H1 (cell line): Measurements from ENCODE around the gene SLC25A12. TPM values are rescaled to one million over a fixed set of nuclear protein-coding genes. Genes with fewer than 3 reads are reported as not detected.

Source experiments
- CTCF ChIA-PET: fragments of 300-600 bp; sonication (Branson Sonifier 250); formaldehyde crosslinking; loops from one replicate; lab custom pipeline; 2021; ENCODE audit not compliant: partially characterized antibody; lab: Charles Lee
- POLR2A ChIA-PET: fragments of 300-600 bp; sonication (Branson Sonifier 250); formaldehyde crosslinking; loops from one replicate; lab custom pipeline; 2021; ENCODE audit warnings: inconsistent platforms; ENCODE audit not compliant: partially characterized antibody; lab: Charles Lee
- DNase-seq, 2 experiments: peaks; one replicate each; pipeline versions ENCODE4 v3.0.0 to v3.0.0-alpha.2; 2010 to 2022; ENCODE audit warnings: low spot score in 2 of 2, low read depth in 1 of 2, mixed read lengths in 1 of 2
- FAIRE-seq: peaks from 2 replicates; lab custom pipeline; 2011; peaks lifted over from hg19 to GRCh38; lab: Jason Lieb, UNC
- H2AFZ ChIP-seq: 2 replicates; pipeline ENCODE4 v1.8.1; 2012; ENCODE audit warnings: low read length, inconsistent platforms
- H2AK5ac ChIP-seq: 2 replicates; pipeline ENCODE4 v1.6.1; 2013; ENCODE audit warnings: low read depth, low read length
- H2BK120ac ChIP-seq: replicated peaks from 2 replicates; pipeline ENCODE3; 2013; ENCODE audit warnings: low read depth, low read length, inconsistent platforms
- H2BK12ac ChIP-seq: 2 replicates; pipeline ENCODE4 v1.6.1; 2013; ENCODE audit warnings: low read depth, low read length
- H2BK15ac ChIP-seq: 2 replicates; pipeline ENCODE4 v1.6.1; 2013; ENCODE audit warnings: low read length
- H2BK20ac ChIP-seq: 2 replicates; pipeline ENCODE4 v1.6.1; 2013; ENCODE audit warnings: low read length
- H2BK5ac ChIP-seq: 2 replicates; pipeline ENCODE4 v1.6.1; 2013; ENCODE audit warnings: low read depth, low read length
- H3K14ac ChIP-seq: 2 replicates; pipeline ENCODE4 v1.6.1; 2013; ENCODE audit warnings: inconsistent platforms; ENCODE audit not compliant: insufficient read length
- H3K18ac ChIP-seq: 2 replicates; pipeline ENCODE4 v1.6.1; 2013; ENCODE audit warnings: low read length; ENCODE audit errors: extremely low read depth
- H3K23ac ChIP-seq: 2 replicates; pipeline ENCODE4 v1.6.1; 2013; ENCODE audit warnings: inconsistent platforms; ENCODE audit not compliant: insufficient read length
- H3K23me2 ChIP-seq: 2 replicates; pipeline ENCODE4 v1.6.1; 2013; ENCODE audit warnings: low read depth, low read length
- H3K27ac ChIP-seq: 2 replicates; pipeline ENCODE4 v1.6.1; 2011; ENCODE audit warnings: low read depth, low read length, inconsistent platforms
- H3K27me3 ChIP-seq, 4 experiments: replicated peaks in 1 of 4; 1 replicate in 1 of 4; 2 replicates in 3 of 4; pipeline versions ENCODE4 v1.6.1 to v1.8.1; 2011 to 2013; ENCODE audit warnings: low read length in 3 of 4, mild to moderate bottlenecking in 3 of 4, inconsistent platforms in 2 of 4, mixed read lengths in 2 of 4, moderate library complexity in 1 of 4; ENCODE audit not compliant: control insufficient read depth in 3 of 4, insufficient read depth in 3 of 4; ENCODE audit errors: extremely low read depth in 1 of 4
- H3K36me3 ChIP-seq, 4 experiments: 2 replicates each; pipeline versions ENCODE4 v1.6.1 to v1.8.1; 2011 to 2013; ENCODE audit warnings: mild to moderate bottlenecking in 4 of 4, low read length in 3 of 4, moderate library complexity in 2 of 4, control low read depth in 1 of 4, inconsistent platforms in 1 of 4; ENCODE audit not compliant: insufficient read depth in 4 of 4, control insufficient read depth in 2 of 4
- H3K4ac ChIP-seq: replicated peaks from 2 replicates; pipeline ENCODE3; 2013; ENCODE audit warnings: low read length, low read depth, mixed read lengths, inconsistent platforms; ENCODE audit not compliant: insufficient read length
- H3K4me1 ChIP-seq, 4 experiments: replicated peaks in 1 of 4; 1 replicate in 1 of 4; 2 replicates in 3 of 4; pipeline versions ENCODE4 v1.6.1 to v1.8.1; 2011 to 2013; ENCODE audit warnings: low read length in 3 of 4, inconsistent platforms in 2 of 4, mixed read lengths in 1 of 4; ENCODE audit not compliant: insufficient read depth in 4 of 4, control insufficient read depth in 3 of 4
- H3K4me2 ChIP-seq, 2 experiments: 2 replicates each; pipeline versions ENCODE4 v1.6.1 to v1.8.1; 2011 to 2013; ENCODE audit warnings: low read depth in 2 of 2, low read length in 2 of 2, control low read depth in 1 of 2, inconsistent platforms in 1 of 2, mild to moderate bottlenecking in 1 of 2; ENCODE audit not compliant: insufficient read depth in 1 of 2
- H3K4me3 ChIP-seq, 4 experiments: fragments of 200-600, 300-600 bp in 1 of 4; sonication (generic), shearing (Covaris generic), sonication (Bioruptor Twin) in 1 of 4; 2 replicates each; pipeline versions ENCODE4 v1.5.1 to v1.8.1; 2011 to 2016; ENCODE audit warnings: low read length in 4 of 4, low read depth in 3 of 4, control low read depth in 2 of 4, inconsistent platforms in 2 of 4, mild to moderate bottlenecking in 2 of 4, mixed read lengths in 1 of 4, moderate library complexity in 1 of 4; ENCODE audit not compliant: insufficient read depth in 2 of 4; ENCODE audit errors: extremely low read depth in 1 of 4
- H3K56ac ChIP-seq: replicated peaks from 2 replicates; pipeline ENCODE3; 2013; ENCODE audit warnings: low read depth, mild to moderate bottlenecking, mixed read lengths, low read length, inconsistent platforms; ENCODE audit not compliant: insufficient read length
- H3K79me1 ChIP-seq: 2 replicates; pipeline ENCODE4 v1.6.1; 2013; ENCODE audit warnings: low read depth, low read length, control low read depth
- H3K79me2 ChIP-seq, 2 experiments: 2 replicates each; pipeline versions ENCODE4 v1.6.1 to v1.8.1; 2012 to 2013; ENCODE audit warnings: low read length in 2 of 2, mild to moderate bottlenecking in 2 of 2, inconsistent platforms in 1 of 2; ENCODE audit not compliant: insufficient read depth in 2 of 2, control insufficient read depth in 1 of 2
- H3K9ac ChIP-seq, 4 experiments: replicated peaks in 1 of 4; 1 replicate in 1 of 4; 2 replicates in 3 of 4; pipeline versions ENCODE4 v1.6.1 to v1.8.1; 2011 to 2013; ENCODE audit warnings: low read depth in 3 of 4, low read length in 3 of 4, control low read depth in 2 of 4, mild to moderate bottlenecking in 2 of 4, moderate library complexity in 2 of 4, inconsistent platforms in 1 of 4; ENCODE audit errors: extremely low read depth in 1 of 4
- H3K9me3 ChIP-seq, 2 experiments: 2 replicates each; pipeline versions ENCODE4 v1.6.1 to v1.8.1; 2012 to 2013; ENCODE audit warnings: mild to moderate bottlenecking in 2 of 2, moderate library complexity in 2 of 2, control low read depth in 1 of 2, inconsistent platforms in 1 of 2, low read depth in 1 of 2, low read length in 1 of 2, mixed read lengths in 1 of 2; ENCODE audit not compliant: insufficient read depth in 2 of 2
- H4K20me1 ChIP-seq, 2 experiments: replicated peaks in 1 of 2; 2 replicates each; pipeline versions ENCODE3 to v1.8.1; 2011 to 2013; ENCODE audit warnings: inconsistent platforms in 2 of 2, low read length in 2 of 2, mild to moderate bottlenecking in 1 of 2; ENCODE audit not compliant: insufficient read depth in 2 of 2, control insufficient read depth in 1 of 2
- H4K5ac ChIP-seq: 2 replicates; pipeline ENCODE4 v1.6.1; 2013; ENCODE audit warnings: low read length, low read depth, mixed read lengths, inconsistent platforms; ENCODE audit not compliant: insufficient read length
- H4K8ac ChIP-seq: 2 replicates; pipeline ENCODE4 v1.8.0; 2013; ENCODE audit warnings: mild to moderate bottlenecking, moderate library complexity, low read length, inconsistent platforms; ENCODE audit not compliant: insufficient read depth; ENCODE audit errors: extremely low read depth
- H4K91ac ChIP-seq: replicated peaks from 2 replicates; pipeline ENCODE3; 2013; ENCODE audit warnings: low read length, mixed read lengths, inconsistent platforms; ENCODE audit not compliant: insufficient read length
- ASH2L ChIP-seq: fragments of 200-600, 300-600 bp; sonication (generic); IDR thresholded peaks from one replicate; pipeline ENCODE4 v1.7.1; 2017; ENCODE audit warnings: low read length
- ATF3 ChIP-seq: IDR thresholded peaks from 2 replicates; pipeline ENCODE4 v1.6.1; 2011; ENCODE audit warnings: low read depth, mild to moderate bottlenecking, low read length; ENCODE audit not compliant: insufficient read depth
- CBX8 ChIP-seq: fragments of 300-800, 300-1000 bp; sonication (generic); IDR thresholded peaks from 2 replicates; pipeline ENCODE4 v1.7.1; 2016; ENCODE audit warnings: low read depth, low read length, borderline replicate concordance
- CEBPB ChIP-seq: IDR thresholded peaks from 2 replicates; pipeline ENCODE4 v1.6.1; 2012; ENCODE audit warnings: low read depth, low read length
- CREB1 ChIP-seq: IDR thresholded peaks from 2 replicates; pipeline ENCODE4 v1.6.1; 2012; ENCODE audit warnings: inconsistent platforms
- E2F6 ChIP-seq: IDR thresholded peaks from 2 replicates; pipeline ENCODE4 v1.6.1; 2012; ENCODE audit warnings: inconsistent platforms
- EZH2 ChIP-seq: fragments of 200-600 bp; sonication (generic); IDR thresholded peaks from 2 replicates; pipeline ENCODE4 v1.7.1; 2012; ENCODE audit warnings: low read depth, mild to moderate bottlenecking, moderate library complexity, low read length, inconsistent platforms; ENCODE audit not compliant: severe bottlenecking
- HDAC2 ChIP-seq, 2 experiments: fragments of 300-600 bp in 1 of 2; sonication (generic) in 1 of 2; IDR thresholded peaks; 2 replicates each; pipeline ENCODE4 v1.6.1; 2011 to 2012; ENCODE audit warnings: low read depth in 2 of 2, low read length in 2 of 2, mild to moderate bottlenecking in 2 of 2, moderate library complexity in 2 of 2, borderline replicate concordance in 1 of 2, inconsistent platforms in 1 of 2
- HDAC6 ChIP-seq: IDR thresholded peaks from one replicate; pipeline ENCODE4 v1.7.1; 2012; ENCODE audit warnings: low read depth, mild to moderate bottlenecking, inconsistent platforms, low read length, moderate library complexity
- KDM1A ChIP-seq: fragments of 200-600, 300-600 bp; sonication (generic); IDR thresholded peaks from 2 replicates; pipeline ENCODE4 v1.7.1; 2016; ENCODE audit warnings: mild to moderate bottlenecking, low read length, borderline replicate concordance
- NANOG ChIP-seq: IDR thresholded peaks from 2 replicates; pipeline ENCODE4 v1.6.1; 2011; ENCODE audit warnings: low read length, low read depth, mild to moderate bottlenecking, inconsistent platforms; ENCODE audit not compliant: insufficient read depth, poor library complexity, severe bottlenecking
- PHF8 ChIP-seq: fragments of 200-600 bp; sonication (generic); conservative IDR thresholded peaks from 2 replicates; pipeline ENCODE4 v1.7.1; 2012; ENCODE audit warnings: low read depth, mild to moderate bottlenecking, inconsistent platforms, low read length, moderate library complexity
- TEAD4 ChIP-seq: IDR thresholded peaks from 2 replicates; pipeline ENCODE4 v1.6.1; 2012; ENCODE audit warnings: low read depth, low read length, inconsistent platforms, mixed read lengths
- WGBS, 2 experiments: shearing (Covaris generic) in 1 of 2; methylation state at CpG; one replicate each; pipeline versions ENCODE4 v1.1.6 to v1.1.7; 2013 to 2015; ENCODE audit warnings: low lambda C conversion rate in 2 of 2, mixed read lengths in 2 of 2, inconsistent platforms in 1 of 2, low coverage in 1 of 2, missing lambda C conversion rate in 1 of 2; ENCODE audit not compliant: insufficient replicate concordance in 2 of 2, insufficient coverage in 1 of 2, insufficient read length in 1 of 2; ENCODE audit errors: extremely low coverage in 1 of 2, missing lambda C conversion rate in 1 of 2; 5-methylcytosine and 5-hydroxymethylcytosine counted together
- polyA plus RNA-seq, 7 experiments: library from polyadenylated mRNA; depleted of rRNA in 3 of 7; stranded (reverse) in 5 of 7; unstranded in 2 of 7; fragments of >200 nt in 5 of 7; fragments of 200-250 nt in 2 of 7; gene quantifications; 1 replicate in 5 of 7; 2 replicates in 1 of 7; 4 replicates in 1 of 7; pipeline versions ENCODE4 v1.2.1 to v1.2.3, GENCODE V29; 2011 to 2013; ENCODE audit warnings: missing spikeins in 2 of 7, mixed read lengths in 2 of 7
- total RNA-seq: library from RNA; stranded (reverse); fragmentation: NEBNext Ultra II Directional; extraction: Animal tissue kit (Norgen Biotek cat#: 25700); gene quantifications from 2 replicates; pipeline ENCODE4 v1.2.1, GENCODE V29; 2021

SLC25A12 gene
- total and polyA plus RNA-seq, 2 of the 8 experiments (the other 6 are each of a cell fraction or from before 2014, with no cell fraction given) = 7.7 to 10.2 TPM

GRCh38 chr2:171807119-171807518, 86.9 kb downstream of the SLC25A12 start:
- Histone ChIP-seq H3K27me3 (no peaks in the 10 kb centered on the region), H2BK20ac (no peak overlapping the region), H3K27ac (no peak overlapping the region), H3K56ac (no peak overlapping the region), H2BK120ac (no peak overlapping the region), H3K79me2 (no peaks in the 10 kb centered on the region), H3K18ac (no peak overlapping the region), H3K23me2 (no peaks in the 10 kb centered on the region), H3K36me3 (no peaks in the 10 kb centered on the region), H4K8ac (no peak overlapping the region), H2BK12ac (no peak overlapping the region), H3K4ac (no peak overlapping the region), H2BK15ac (no peak overlapping the region), H2AK5ac (no peak overlapping the region), H2AFZ (no peak overlapping the region), H3K14ac (no peak overlapping the region), H3K4me2 (no peak overlapping the region), H3K79me1 (no peaks in the 10 kb centered on the region), H4K91ac (no peak overlapping the region), H3K4me1 (no peaks in the 10 kb centered on the region), H2BK5ac (no peak overlapping the region), H3K9me3 (no peaks in the 10 kb centered on the region), H4K5ac (no peak overlapping the region), H4K20me1 (no peaks in the 10 kb centered on the region), H3K23ac (no peak overlapping the region), H3K4me3 (no peak overlapping the region), H3K9ac (no peak overlapping the region)
- POLR2A ChIA-PET = no interaction called here
- 55% methylated on average over 3 of the region's 3 CpGs; no CpG with 5 or more reads in 1 of the 2 experiments for WGBS, 2 experiments
- CTCF ChIA-PET = interaction anchor here (0.6 kb wide), 1 partner anchor 1551 kb away, joined by 4 read pairs; no protein-coding TSS in a partner anchor
- FAIRE-seq (no peak), DNase-seq (no peak)
- no peak for TF ChIP-seq EZH2
- no peak for TF ChIP-seq CBX8
- TF ChIP-seq CEBPB = no peak
- no peak for TF ChIP-seq HDAC2 (IDR thresholded peaks at IDR 0.05; ENCODE audit: borderline replicate concordance in 1 of 2, low read depth in 2 of 2, low read length in 2 of 2)
- TF ChIP-seq CREB1 = no peak
- no peak for TF ChIP-seq TEAD4
- TF ChIP-seq KDM1A = no peak
- TF ChIP-seq ASH2L = no peak
- TF ChIP-seq HDAC6 = no peak
- no peak for TF ChIP-seq E2F6
- TF ChIP-seq ATF3 = no peak
- no peak for TF ChIP-seq PHF8
- no peak for TF ChIP-seq NANOG
